ENCODE measurements around the gene RFTN1.
A peak's percentile ranks its signal among the peaks of the same experiment; 100 is the strongest.

Gene RFTN1

DNA sequence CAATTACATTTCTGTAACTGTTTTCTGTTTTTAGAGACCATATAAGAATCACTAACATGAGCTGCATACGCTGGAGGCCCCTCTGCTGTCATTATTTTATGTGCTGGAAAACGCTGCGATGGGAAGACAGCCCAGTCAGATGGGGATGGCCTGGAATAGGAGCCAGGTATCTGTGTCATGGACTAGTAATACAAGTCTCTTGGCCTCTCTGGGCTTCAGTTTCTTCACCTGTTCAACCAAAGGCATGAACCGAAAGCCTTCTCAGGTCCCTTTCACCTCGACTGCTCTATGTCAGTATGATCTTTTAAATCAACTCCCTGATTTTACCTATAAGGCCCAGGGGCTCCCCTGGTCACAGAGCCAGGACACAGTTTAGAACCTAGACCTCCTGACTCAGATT, 14.6 kb upstream of the RFTN1 start:
- no peak for DNase-seq (ENCODE audit: low read depth)

DNA sequence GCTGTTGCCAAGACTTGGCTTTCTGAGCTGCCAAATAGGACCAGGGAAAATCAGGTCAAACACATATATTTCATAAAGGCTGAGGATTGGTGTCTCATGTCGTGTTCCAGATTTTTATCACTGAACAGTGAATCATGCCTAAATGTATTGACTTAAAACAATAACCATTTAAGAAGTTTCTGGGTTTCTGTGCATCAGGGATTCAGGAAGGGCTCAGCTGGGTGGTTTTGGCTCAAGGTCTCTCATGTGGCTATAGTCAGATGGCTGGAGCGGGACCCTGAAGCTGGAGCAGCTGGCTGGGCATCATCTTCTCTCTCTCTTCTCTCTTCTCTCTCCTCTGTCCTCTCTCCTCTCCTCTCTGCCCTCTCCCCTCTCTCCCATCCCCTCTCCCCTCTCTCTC, 10.7 kb upstream of the RFTN1 start:
- no peak for DNase-seq (ENCODE audit: low read depth)

DNA sequence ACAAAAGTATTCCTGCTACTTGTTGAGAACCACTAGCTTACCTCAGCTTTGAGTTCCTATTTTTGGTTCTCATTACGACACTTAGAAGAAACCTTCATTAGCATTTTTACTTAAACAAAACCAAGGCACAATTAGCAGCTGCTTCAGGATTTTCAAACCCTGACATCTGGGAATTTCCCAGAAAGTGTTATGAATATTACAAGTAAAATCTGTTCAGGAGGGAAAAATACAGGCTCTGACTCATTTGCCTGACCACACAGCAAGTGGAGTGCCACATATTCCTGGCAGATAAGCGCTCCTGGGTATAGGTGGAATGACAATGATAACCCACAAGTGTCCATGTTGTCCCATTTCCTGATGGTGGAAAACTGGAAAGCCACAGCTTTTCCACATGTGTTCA, 10.3 kb upstream of the RFTN1 start:
- peak; percentile 8 for DNase-seq (ENCODE audit: low read depth)

DNA sequence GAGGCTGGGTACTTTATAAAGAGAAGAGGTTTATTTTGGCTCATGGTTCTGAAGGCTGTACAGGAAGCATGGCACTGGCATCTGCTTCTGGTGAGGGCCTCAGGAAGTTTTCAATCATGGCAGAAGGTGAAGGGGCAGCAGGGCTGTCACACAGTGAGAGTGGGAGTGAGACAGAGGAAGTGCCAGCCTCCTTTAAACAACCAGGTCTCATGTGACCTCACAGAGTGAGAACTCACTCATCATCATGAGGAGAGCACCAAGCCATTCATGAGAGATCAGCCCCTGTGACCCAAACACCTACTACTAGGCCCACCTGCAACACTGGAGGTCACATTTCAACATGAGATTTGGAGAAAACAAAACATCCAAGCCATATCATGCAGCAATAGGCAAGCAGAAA, 9.3 kb upstream of the RFTN1 start:
- no peak for DNase-seq (ENCODE audit: low read depth)

- DNase-seq (ENCODE audit: low read depth), result no peak
These were observed 7.7 kb upstream of the RFTN1 start for GRCh38 chr3:16520970-16521881.

- DNase-seq (ENCODE audit: low read depth), result no peak
These were observed 6.9 kb upstream of the RFTN1 start for GRCh38 chr3:16520241-16520969.

DNA sequence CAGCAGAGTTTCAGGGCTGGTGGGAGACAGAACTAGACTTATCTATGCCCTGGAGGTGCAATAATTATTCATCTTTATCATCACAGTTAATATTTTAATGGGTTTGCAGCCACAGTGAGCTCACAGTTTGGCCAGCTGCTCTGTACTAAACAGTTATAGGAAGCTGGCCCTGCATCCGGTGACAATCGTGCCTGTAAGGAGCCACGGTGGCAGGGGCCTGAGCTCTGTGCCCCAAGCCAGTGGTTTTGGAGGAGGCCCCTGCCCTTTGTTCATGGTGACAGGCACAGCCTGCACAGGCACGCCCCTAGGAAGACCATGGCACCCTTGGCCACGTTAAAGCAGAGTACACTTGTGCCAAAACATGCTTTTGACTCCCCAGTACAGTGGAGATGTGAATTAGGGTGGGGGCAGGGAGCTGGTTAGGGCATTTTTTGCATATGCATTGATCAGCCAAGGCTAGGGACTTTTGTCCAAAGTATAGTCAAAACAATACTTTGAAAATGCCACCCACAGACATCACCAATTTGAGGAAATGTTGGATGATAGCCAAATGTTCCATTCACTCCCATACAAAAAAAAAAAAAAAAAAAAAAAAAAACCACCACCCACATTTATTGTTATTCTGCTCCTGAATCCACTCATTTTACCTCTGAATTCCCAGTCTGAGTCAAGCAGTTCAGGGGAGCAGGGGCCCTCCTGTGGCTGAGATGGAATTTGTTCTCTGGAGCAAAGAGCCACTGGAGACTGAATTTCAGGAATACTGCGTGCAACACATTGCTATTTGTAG, 3.4 kb upstream of the RFTN1 start:
- peak; percentile 76 for DNase-seq (ENCODE audit: low read depth)

DNA sequence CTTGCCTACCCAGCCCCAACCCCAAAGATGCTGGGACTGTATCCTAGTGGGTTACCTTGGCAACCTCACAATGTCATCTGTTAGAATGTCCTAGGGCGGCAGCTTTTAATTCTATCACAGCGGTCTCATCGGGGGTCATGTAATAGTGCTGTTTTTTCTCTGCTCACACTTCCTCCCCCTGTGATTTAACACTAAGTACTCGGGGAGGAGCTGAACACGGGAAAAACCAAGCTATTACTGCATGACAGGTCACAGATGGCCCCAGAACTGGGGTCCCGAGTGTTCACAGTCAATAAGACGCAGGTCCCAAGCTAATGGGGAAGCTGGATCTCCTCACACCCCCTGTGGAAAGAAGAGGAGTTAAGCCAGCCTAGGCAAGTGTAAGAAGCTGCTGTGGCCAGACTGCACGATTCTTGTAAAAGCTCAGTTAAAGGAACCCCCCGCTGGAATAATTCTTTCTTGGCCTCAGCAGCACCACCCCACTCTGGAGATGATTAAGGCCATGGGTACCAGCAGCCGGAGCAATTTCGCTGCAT, 2.5 kb upstream of the RFTN1 start:
- no peak for DNase-seq (ENCODE audit: low read depth)

DNA sequence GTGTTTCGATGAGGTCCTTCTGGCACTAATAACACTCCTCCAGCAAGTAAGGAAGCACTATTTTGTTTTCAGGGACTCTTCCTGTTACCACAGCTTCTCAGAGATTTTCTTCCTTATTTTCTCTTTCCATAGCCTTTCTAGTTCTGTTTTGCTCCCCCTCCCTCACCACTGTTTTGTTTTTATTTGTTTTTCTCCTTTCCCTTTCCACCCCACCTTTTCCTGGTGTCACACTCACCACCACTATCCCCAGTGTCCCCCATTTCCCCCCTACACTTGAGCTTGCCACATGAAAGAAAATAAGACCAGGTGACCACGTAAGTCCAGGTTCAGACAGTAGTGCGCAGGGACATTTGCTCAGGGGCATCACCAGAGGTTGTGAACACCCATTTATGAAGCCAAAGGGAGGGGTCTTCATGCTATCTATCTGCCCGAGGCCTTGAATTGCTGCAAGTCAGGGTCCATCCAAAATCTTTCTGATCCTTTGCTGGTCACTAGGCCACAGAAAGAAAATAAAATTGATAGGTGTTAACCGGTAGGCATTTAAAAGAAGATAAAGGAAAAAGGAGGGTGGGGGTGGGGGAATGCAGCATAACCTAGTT, 1.4 kb upstream of the RFTN1 start:
- no peak for DNase-seq (ENCODE audit: low read depth)

GRCh38 chr3:16514021-16514700, 662 bp upstream of the RFTN1 start:
- DNase-seq (ENCODE audit: low read depth), result no peak

GRCh38 chr3:16512435-16513140, 911 bp downstream of the RFTN1 start:
- DNase-seq (ENCODE audit: low read depth), result no peak

- DNase-seq (ENCODE audit: low read depth), result peak; percentile 89
These were observed 1.6 kb downstream of the RFTN1 start for GRCh38 chr3:16511681-16512434.

- DNase-seq (ENCODE audit: low read depth), result no peak
These were observed 2.7 kb downstream of the RFTN1 start for GRCh38 chr3:16510620-16511319.

GRCh38 chr3:16509721-16510619, 3.5 kb downstream of the RFTN1 start:
- DNase-seq (ENCODE audit: low read depth), result no peak

GRCh38 chr3:16508591-16508995, 4.9 kb downstream of the RFTN1 start:
- no peak for DNase-seq (ENCODE audit: low read depth)

GRCh38 chr3:16508243-16508578, 5.3 kb downstream of the RFTN1 start:
- no peak for DNase-seq (ENCODE audit: low read depth)

DNA sequence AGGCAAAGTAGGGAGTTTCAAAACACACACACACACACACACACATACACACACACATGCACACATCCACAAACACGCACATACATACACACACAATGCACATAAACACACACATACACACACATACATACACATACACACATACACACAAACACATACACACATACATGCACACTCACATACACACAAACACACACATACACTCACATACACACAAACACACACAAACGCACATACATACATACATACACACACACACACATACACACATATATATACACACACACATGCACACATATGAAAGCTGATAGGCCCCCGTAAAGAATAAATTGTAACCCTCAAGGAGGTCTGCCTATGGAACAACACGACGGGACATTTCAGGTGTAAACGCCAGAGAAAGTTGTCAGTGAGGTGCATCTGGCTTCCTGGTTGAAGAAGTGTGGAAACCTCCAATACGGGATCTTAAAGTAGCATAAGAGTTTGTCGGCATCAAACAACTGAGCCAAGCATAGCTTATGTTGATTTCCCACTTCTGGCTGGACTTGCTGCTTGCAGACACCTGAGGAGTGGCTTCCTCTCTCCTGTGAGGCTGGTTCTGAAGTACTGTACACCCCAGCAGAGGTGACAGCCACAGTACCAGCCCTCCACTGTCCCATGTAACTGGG, 5.8 kb downstream of the RFTN1 start:
- DNase-seq (ENCODE audit: low read depth), result no peak

Data from EH (cell line).